ENCODE measurements around the gene OTULIN.

The OTULIN gene

GRCh38 chr5:14698495-14698894, 34.0 kb downstream of the OTULIN start:
- peaks cover 78% of the 10 kb centered on the region for H3K36me3 Mint-ChIP-seq (ENCODE audit: low read depth)
- H3K9me3 Mint-ChIP-seq: no peaks in the 10 kb centered on the region
- H3K27me3 Mint-ChIP-seq: no peaks in the 10 kb centered on the region
- no peak overlapping the region for H3K27ac Mint-ChIP-seq
- H3K4me1 Mint-ChIP-seq (ENCODE audit: low read depth): peaks cover 52% of the 10 kb centered on the region
- H3K4me3 Mint-ChIP-seq: no peak overlapping the region

- H3K4me1 Mint-ChIP-seq (ENCODE audit: low read depth): peaks cover 57% of the 10 kb centered on the region
- no peaks in the 10 kb centered on the region for H3K9me3 Mint-ChIP-seq
- no peaks in the 10 kb centered on the region for H3K27me3 Mint-ChIP-seq
- no peak overlapping the region for H3K4me3 Mint-ChIP-seq
- no peak overlapping the region for H3K27ac Mint-ChIP-seq
- H3K36me3 Mint-ChIP-seq (ENCODE audit: low read depth): peaks cover 77% of the 10 kb centered on the region
Measured at GRCh38 chr5:14699159-14699558, 34.6 kb downstream of the OTULIN start.

DNA sequence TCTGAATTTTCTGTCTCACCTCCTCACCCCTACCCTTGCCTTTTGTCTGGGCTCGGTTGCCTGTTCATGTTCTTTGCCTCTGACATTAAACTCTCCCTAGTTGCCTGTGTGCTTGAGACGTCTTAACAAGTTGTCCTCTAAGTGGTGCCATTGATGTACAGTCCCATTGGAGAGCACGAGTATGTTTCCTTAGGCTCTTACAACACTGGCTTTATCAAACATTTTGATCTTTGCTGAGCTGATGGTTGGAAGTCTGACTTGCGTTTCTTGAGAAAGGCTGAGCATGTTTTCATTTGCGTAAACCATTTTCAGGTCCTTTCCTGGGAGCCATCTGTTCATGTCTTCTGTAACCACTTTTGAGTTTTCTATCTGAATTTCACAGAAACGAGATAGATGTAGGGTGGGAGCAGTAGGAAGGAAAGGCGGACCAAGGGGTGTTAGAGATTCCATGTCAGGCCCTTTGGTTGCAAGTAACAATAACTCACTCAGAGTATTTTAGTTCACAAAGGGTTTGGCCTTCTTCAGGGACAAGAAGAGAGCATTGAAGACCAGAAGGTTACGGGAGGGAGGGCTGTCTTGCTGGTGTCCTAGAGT, 35.4 kb downstream of the OTULIN start:
- Mint-ChIP-seq H3K36me3 (ENCODE audit: low read depth) (peaks cover 79% of the 10 kb centered on the region), H3K9me3 (no peaks in the 10 kb centered on the region), H3K27ac (no peak overlapping the region), H3K4me3 (no peak overlapping the region), H3K4me1 (ENCODE audit: low read depth) (peaks cover 64% of the 10 kb centered on the region), H3K27me3 (no peaks in the 10 kb centered on the region)

GRCh38 chr5:14700478-14701436, 36.2 kb downstream of the OTULIN start:
- Mint-ChIP-seq H3K27me3 (no peaks in the 10 kb centered on the region), H3K36me3 (ENCODE audit: low read depth) (peaks cover 82% of the 10 kb centered on the region), H3K27ac (no peak overlapping the region), H3K4me3 (no peak overlapping the region), H3K9me3 (no peaks in the 10 kb centered on the region), H3K4me1 (ENCODE audit: low read depth) (peaks cover 73% of the 10 kb centered on the region)

DNA sequence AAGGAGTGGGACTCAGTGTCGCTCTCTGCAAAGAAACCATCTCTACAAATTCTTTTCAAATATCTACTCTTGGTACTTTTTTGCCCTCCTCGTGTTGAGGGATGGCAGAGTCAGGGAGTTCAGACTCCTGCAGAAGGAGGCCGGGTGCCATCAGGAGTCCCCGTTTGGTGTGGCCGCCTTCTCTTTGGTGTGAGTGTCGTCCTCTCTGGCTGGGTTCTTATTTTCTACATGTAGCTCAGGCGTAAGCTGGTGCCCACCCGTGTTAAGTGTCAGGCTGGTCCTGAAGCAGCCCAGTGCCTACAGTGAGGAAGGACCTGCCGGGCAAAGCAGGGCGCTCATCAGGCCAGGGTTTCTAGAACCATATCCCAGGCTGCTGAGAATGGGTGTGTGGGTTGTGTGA, 37.0 kb downstream of the OTULIN start:
- peak overlapping the region; percentile 62 for H3K27ac Mint-ChIP-seq
- peaks cover 77% of the 10 kb centered on the region for H3K4me1 Mint-ChIP-seq (ENCODE audit: low read depth)
- no peaks in the 10 kb centered on the region for H3K27me3 Mint-ChIP-seq
- peaks cover 82% of the 10 kb centered on the region for H3K36me3 Mint-ChIP-seq (ENCODE audit: low read depth)
- H3K9me3 Mint-ChIP-seq: no peaks in the 10 kb centered on the region
- no peak overlapping the region for H3K4me3 Mint-ChIP-seq

GRCh38 chr5:14702238-14702839, 37.8 kb downstream of the OTULIN start:
- Mint-ChIP-seq H3K9me3 (no peaks in the 10 kb centered on the region), H3K4me3 (no peak overlapping the region), H3K27ac (peak overlapping the region; percentile 62), H3K4me1 (ENCODE audit: low read depth) (peaks cover 85% of the 10 kb centered on the region), H3K27me3 (no peaks in the 10 kb centered on the region), H3K36me3 (ENCODE audit: low read depth) (peaks cover 83% of the 10 kb centered on the region)

DNA sequence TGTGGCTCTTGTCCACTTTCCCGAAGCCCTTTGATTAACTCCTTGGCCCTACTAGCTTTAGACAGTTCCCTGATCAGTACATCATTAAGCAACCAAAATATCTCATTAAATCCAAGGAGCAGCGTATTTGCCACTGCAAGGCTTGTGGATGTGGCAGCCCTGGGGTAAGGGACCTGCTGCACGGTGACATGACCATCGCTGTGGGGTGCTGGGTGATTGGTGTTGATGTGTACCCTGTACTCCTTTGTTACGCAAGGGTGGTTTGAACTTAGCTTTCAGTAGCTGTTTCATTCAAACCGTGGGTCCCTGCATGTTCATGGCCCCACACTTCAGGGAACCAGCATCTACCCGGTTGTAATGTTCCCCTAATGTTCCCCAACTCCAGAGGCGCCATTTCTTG, 41.0 kb downstream of the OTULIN start:
- Mint-ChIP-seq H3K4me1 (ENCODE audit: low read depth) (peaks cover 86% of the 10 kb centered on the region), H3K27ac (peak overlapping the region; percentile 98), H3K27me3 (no peaks in the 10 kb centered on the region), H3K36me3 (ENCODE audit: low read depth) (peaks cover 86% of the 10 kb centered on the region), H3K4me3 (no peak overlapping the region), H3K9me3 (no peaks in the 10 kb centered on the region)

GRCh38 chr5:14706615-14707021, 42.1 kb downstream of the OTULIN start:
- H3K27me3 Mint-ChIP-seq: no peaks in the 10 kb centered on the region
- peak overlapping the region; percentile 98 for H3K27ac Mint-ChIP-seq
- H3K9me3 Mint-ChIP-seq: no peaks in the 10 kb centered on the region
- H3K36me3 Mint-ChIP-seq (ENCODE audit: low read depth): peaks cover 95% of the 10 kb centered on the region
- H3K4me1 Mint-ChIP-seq (ENCODE audit: low read depth): peaks cover 76% of the 10 kb centered on the region
- peak overlapping the region; percentile 59 for H3K4me3 Mint-ChIP-seq

GRCh38 chr5:14707811-14708390, 43.4 kb downstream of the OTULIN start:
- Mint-ChIP-seq H3K27me3 (no peaks in the 10 kb centered on the region), H3K4me3 (no peak overlapping the region), H3K4me1 (ENCODE audit: low read depth) (peaks cover 63% of the 10 kb centered on the region), H3K27ac (peak overlapping the region; percentile 80), H3K9me3 (no peaks in the 10 kb centered on the region), H3K36me3 (ENCODE audit: low read depth) (peaks cover 96% of the 10 kb centered on the region)

- no peaks in the 10 kb centered on the region for H3K9me3 Mint-ChIP-seq
- peak overlapping the region; percentile 21 for H3K4me3 Mint-ChIP-seq
- H3K4me1 Mint-ChIP-seq (ENCODE audit: low read depth): peaks cover 57% of the 10 kb centered on the region
- H3K36me3 Mint-ChIP-seq (ENCODE audit: low read depth): peaks cover 90% of the 10 kb centered on the region
- no peaks in the 10 kb centered on the region for H3K27me3 Mint-ChIP-seq
- peak overlapping the region; percentile 80 for H3K27ac Mint-ChIP-seq
Measured at GRCh38 chr5:14708551-14708950, 44.0 kb downstream of the OTULIN start.

DNA sequence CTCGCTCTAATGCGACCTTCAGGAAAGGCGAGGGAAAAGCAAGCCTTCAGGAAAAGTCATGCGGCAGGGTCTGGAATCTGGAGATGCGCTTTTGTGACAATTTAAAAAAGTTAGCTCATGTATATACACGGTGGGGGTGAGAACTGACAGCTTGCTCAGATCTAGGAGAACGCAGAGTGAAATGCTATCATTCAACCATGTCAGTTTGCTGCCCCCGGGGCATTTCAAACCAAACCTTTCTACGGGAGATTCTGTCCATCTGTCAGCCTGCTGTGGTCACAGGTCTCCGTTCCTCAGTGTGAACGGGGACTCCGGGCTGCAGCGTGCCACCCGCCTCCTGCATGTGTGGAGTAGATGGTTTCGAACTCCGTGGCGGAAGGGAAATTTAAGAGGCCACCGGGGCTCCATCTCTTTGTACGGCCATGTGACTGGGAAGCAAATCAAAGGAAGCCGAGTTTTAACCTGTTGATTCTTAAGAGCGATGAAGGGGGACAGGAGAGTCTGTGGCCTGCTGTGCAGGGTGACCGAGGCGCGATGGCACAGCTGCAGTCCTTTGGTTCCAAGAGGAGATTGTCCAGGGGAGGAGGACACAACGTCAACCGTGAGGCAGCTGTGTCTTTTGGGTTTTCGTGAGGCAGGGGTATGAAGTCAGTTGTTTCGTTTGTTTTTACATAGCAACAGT, 45.9 kb downstream of the OTULIN start:
- H3K9me3 Mint-ChIP-seq: no peaks in the 10 kb centered on the region
- no peak overlapping the region for H3K27ac Mint-ChIP-seq
- H3K4me1 Mint-ChIP-seq (ENCODE audit: low read depth): peaks cover 39% of the 10 kb centered on the region
- H3K27me3 Mint-ChIP-seq: no peaks in the 10 kb centered on the region
- peaks cover 83% of the 10 kb centered on the region for H3K36me3 Mint-ChIP-seq (ENCODE audit: low read depth)
- no peak overlapping the region for H3K4me3 Mint-ChIP-seq

DNA sequence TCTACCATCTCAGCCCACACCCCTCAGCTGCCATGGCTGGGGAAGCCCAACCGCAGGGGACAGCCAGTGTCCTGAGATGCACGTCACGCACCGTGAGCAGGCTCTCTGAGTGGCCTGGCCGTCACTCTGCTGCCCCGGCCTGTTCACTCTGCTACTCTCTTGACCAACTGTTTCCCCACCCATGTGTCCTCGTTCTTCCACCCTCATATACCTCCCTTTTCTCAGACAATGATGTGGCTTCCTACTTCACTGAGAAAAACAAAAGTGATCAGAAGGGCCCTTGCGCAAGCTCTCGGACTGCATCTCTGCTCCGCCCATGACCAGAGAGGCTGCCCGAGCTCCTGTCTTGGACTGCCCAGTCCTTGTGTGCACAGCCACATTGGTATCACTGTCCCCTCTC, 47.6 kb downstream of the OTULIN start:
- Mint-ChIP-seq H3K4me1 (ENCODE audit: low read depth) (peaks cover 23% of the 10 kb centered on the region), H3K4me3 (no peak overlapping the region), H3K36me3 (ENCODE audit: low read depth) (peaks cover 77% of the 10 kb centered on the region), H3K9me3 (no peaks in the 10 kb centered on the region), H3K27me3 (no peaks in the 10 kb centered on the region), H3K27ac (peak overlapping the region; percentile 53)

DNA sequence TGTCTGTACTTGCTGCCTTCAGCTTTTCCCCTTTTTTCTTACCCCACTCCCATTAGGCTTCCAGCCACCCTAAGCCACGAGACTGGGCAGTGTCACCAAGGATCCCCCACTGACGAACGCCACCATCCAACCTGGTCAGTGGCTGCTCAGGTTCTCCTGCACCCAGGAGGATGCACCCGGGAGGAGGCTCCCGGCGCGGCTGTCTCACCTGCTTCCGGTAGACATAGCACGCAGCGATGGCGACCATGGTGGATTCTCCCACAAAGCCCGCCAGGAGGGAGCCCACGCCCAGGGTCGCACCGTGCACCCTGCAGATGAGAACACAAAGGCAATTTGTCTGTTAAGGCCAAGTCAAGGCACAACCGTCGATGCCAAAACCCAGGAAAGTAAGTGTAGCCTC, 48.1 kb downstream of the OTULIN start:
- H3K4me1 Mint-ChIP-seq (ENCODE audit: low read depth): peaks cover 18% of the 10 kb centered on the region
- H3K9me3 Mint-ChIP-seq: no peaks in the 10 kb centered on the region
- no peak overlapping the region for H3K4me3 Mint-ChIP-seq
- H3K27me3 Mint-ChIP-seq: no peaks in the 10 kb centered on the region
- H3K36me3 Mint-ChIP-seq (ENCODE audit: low read depth): peaks cover 73% of the 10 kb centered on the region
- no peak overlapping the region for H3K27ac Mint-ChIP-seq

GRCh38 chr5:14713476-14714390, 49.2 kb downstream of the OTULIN start:
- Mint-ChIP-seq H3K27ac (peak overlapping the region; percentile 63), H3K4me3 (no peak overlapping the region), H3K9me3 (no peaks in the 10 kb centered on the region), H3K36me3 (ENCODE audit: low read depth) (peaks cover 64% of the 10 kb centered on the region), H3K4me1 (ENCODE audit: low read depth) (peaks cover 7% of the 10 kb centered on the region), H3K27me3 (no peaks in the 10 kb centered on the region)

Measured in stimulated activated naive CD8-positive, alpha-beta T cell treated with anti-CD3 and anti-CD28 coated beads, Interleukin-15, Interleukin-2, amounts not matched to agents 100 ng/mL and 50 ng/mL, for 24 hours (primary cell).